NB4 (cell line): ENCODE results near the gene LST1.

Experiments
- MYC ChIP-seq: IDR thresholded peaks from 2 replicates; pipeline ENCODE4 v1.6.1; 2011; ENCODE audit warnings: low read depth, low read length
- POLR2A ChIP-seq: IDR thresholded peaks from 2 replicates; pipeline ENCODE4 v1.6.1; 2011; ENCODE audit warnings: mild to moderate bottlenecking; ENCODE audit not compliant: insufficient read length; ENCODE audit errors: extremely low read depth
- TF ChIP-seq, protein P1 (sequence below): IDR thresholded peaks from one replicate; pipeline ENCODE4 v1.5.1; 2012; ENCODE audit warnings: low read depth, low read length
- TF ChIP-seq, protein P2 (sequence below): IDR thresholded peaks from 2 replicates; pipeline ENCODE4 v1.6.1; 2011; ENCODE audit warnings: low read depth, low read length

DNA sequence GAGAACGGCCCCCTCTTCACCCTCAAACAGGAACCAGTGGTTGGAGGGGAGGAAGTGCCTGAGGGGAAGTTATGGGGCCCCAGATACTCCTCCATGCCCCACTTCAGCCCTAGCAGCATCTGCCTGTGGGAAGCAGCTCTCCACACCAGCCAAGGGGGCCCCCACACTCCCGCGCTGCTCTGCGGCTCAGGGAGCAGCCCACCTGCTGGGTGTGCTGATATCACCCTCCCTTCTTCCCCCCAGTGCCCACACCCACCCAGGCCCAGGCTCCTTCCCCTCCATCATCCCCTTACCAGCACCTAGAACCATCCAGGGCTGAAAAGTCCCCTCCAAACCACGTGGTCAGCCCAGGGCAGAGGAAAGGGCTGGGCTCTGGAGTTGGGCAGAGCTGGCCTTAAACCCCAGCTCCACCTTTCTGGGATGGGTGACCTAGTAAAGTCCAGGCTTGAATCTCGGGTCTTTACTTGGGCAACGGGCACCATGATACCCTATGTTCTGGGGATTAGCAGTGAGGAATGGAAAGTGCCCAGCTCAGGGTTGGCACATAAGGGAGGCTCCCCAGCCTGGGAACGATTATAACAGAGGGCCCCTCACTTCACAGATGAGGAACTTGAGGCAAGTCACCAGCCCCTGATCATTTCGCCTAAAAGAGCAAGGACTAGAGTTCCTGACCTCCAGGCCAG is 663 bp downstream of the LST1 start:
- TF ChIP-seq, protein P1, sequence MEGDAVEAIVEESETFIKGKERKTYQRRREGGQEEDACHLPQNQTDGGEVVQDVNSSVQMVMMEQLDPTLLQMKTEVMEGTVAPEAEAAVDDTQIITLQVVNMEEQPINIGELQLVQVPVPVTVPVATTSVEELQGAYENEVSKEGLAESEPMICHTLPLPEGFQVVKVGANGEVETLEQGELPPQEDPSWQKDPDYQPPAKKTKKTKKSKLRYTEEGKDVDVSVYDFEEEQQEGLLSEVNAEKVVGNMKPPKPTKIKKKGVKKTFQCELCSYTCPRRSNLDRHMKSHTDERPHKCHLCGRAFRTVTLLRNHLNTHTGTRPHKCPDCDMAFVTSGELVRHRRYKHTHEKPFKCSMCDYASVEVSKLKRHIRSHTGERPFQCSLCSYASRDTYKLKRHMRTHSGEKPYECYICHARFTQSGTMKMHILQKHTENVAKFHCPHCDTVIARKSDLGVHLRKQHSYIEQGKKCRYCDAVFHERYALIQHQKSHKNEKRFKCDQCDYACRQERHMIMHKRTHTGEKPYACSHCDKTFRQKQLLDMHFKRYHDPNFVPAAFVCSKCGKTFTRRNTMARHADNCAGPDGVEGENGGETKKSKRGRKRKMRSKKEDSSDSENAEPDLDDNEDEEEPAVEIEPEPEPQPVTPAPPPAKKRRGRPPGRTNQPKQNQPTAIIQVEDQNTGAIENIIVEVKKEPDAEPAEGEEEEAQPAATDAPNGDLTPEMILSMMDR, result no peak
- TF ChIP-seq POLR2A, result peak; percentile 17
- TF ChIP-seq, protein P2, sequence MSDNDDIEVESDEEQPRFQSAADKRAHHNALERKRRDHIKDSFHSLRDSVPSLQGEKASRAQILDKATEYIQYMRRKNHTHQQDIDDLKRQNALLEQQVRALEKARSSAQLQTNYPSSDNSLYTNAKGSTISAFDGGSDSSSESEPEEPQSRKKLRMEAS, result peak; percentile 97
- TF ChIP-seq MYC, result peak; percentile 76
